C4-2B (cell line): Measurements from ENCODE around the gene TRIM46.
A peak's percentile ranks its signal among the peaks of the same experiment; 100 is the strongest.

Experiments
- CTCF ChIP-seq: fragments of 450-650 bp; conservative IDR thresholded peaks from 2 replicates; pipeline ENCODE4 v1.5.1; 2017; ENCODE audit warnings: mild to moderate bottlenecking
- ZFX ChIP-seq: fragments of 450-650 bp; IDR thresholded peaks from 2 replicates; pipeline ENCODE4 v1.6.1; 2017

- TF ChIP-seq CTCF (peak; percentile 95), ZFX (no peak)
Measured at GRCh38 chr1:155167166-155168104, 6.2 kb upstream of the TRIM46 start.
